ENCODE results near the gene ERVFRD-1.

Gene ERVFRD-1

DNA sequence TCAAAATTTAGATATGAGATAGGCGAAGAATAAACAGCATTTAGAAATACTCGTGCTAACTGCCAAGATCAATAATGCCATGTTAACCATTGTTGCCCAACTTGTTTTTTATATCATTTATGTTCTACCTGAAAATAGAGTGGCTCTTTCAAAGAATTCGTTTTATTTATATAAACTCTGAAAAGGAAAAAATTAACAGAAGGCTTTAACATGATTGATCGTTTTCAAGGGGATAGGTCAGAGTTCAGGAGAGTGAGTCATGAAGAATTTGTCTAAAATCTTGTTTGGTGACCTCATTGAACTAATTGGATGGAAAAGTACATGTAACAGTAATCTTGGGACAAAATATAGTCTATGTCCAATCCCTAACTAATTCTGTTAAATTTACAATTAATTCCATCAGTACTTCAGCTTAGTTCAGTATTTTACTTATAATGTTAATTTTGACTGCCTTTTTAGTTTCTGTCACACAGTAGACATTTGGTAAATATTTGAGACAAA lies 56.3 kb downstream of the ERVFRD-1 start:
- H3K4me3 ChIP-seq (ENCODE audit: low read depth, low read length) = no peak overlapping the region

DNA sequence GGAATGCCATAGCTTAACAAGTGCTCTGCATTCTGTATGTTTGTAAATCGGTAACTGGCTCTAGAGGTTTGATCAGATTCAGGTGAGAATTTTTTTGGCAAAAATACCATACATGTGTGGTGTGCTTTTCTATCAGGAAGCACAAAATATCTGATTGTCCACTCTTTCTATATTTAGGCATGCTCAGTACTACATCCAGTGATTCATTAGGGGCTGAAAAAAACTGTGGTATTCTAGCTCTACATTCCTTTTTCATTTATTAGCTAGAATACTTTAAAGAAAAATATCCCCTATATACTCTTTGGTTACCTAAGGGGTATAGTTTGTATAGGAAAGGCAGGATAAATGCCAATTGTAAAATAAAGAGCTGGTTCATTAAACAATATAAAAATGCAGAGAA lies 56.8 kb downstream of the ERVFRD-1 start:
- H3K4me3 ChIP-seq (ENCODE audit: low read depth, low read length) = no peak overlapping the region

DNA sequence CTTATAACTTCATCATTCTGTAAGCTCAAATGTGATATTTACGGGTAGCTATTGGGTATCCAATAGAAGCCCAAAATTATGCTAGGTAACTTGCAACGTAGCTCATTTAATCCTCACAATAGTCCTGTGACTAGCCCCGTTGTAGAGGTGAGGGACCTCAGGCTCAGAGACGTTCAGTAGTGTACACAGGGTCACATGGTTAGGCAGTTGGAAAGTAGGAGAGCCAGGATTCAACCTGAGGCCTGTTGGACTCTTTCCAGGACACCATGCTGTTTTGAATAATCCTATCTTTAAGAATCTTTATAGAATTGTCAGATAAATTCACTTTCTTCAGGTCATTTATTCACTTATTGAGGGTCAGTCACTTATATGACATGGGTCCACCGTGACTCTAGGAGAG lies 58.2 kb downstream of the ERVFRD-1 start:
- no peak overlapping the region for H3K4me3 ChIP-seq (ENCODE audit: low read depth, low read length)
